ENCODE data around the gene CEP72. TPM values are rescaled to one million over a fixed set of nuclear protein-coding genes. Genes with fewer than 3 reads are reported as not detected.

CEP72 gene
- total and polyA plus RNA-seq, 2 donors (not counting 1 experiment from before 2014, with no cell fraction given), result 7.7 to 32.9 TPM

GRCh38 chr5:569868-570361 is 42.2 kb upstream of the CEP72 start:
- DNase-seq, result no peak
- ChIA-PET CTCF (no interaction called here), POLR2A (no interaction called here)
- H3K4me3 ChIP-seq (ENCODE audit: control extremely low read depth in 1 of 5, extremely low read depth in 1 of 5, insufficient read depth in 1 of 5, low read depth in 2 of 5, low read length in 4 of 5), result no peak overlapping the region
- H3K36me3 ChIP-seq (replicated peaks in 1 of 2; ENCODE audit: control extremely low read depth in 1 of 2, control insufficient read depth in 1 of 2, extremely low read depth in 1 of 2, insufficient read depth in 2 of 2, low read length in 1 of 2), result no peaks in the 10 kb centered on the region
- H2AFZ ChIP-seq (ENCODE audit: insufficient read depth, low read depth, low read length, poor library complexity, severe bottlenecking), result no peak overlapping the region
- no peak overlapping the region for H3K27ac ChIP-seq (ENCODE audit: low read length in 2 of 2)
- Mint-ChIP-seq H3K4me3 (no peak overlapping the region), H3K27ac (no peak overlapping the region), H3K9me3 (ENCODE audit: insufficient read depth) (no peaks in the 10 kb centered on the region), H3K4me1 (peaks cover 3% of the 10 kb centered on the region), H3K27me3 (peaks cover 37% of the 10 kb centered on the region)
- H3K27me3 ChIP-seq (replicated peaks in 1 of 4; ENCODE audit: control extremely low read depth in 1 of 4, control insufficient read depth in 3 of 4, insufficient read depth in 4 of 4, low read length in 3 of 4), result peaks cover 0 to 22% (median 0%) of the 10 kb centered on the region in 4 experiments
- ATAC-seq (ENCODE audit: low read depth), result no peak
- no peak overlapping the region for H3K4me2 ChIP-seq (replicated peaks; ENCODE audit: low read depth, low read length, poor library complexity, severe bottlenecking)
- intact Hi-C loops (cut with micrococcal nuclease), result no loop called here
- H3K9ac ChIP-seq (ENCODE audit: low read length), result no peak overlapping the region
- no peaks in the 10 kb centered on the region for H3K4me1 ChIP-seq (ENCODE audit: control insufficient read depth in 2 of 2, insufficient read depth in 2 of 2, low read length in 2 of 2)
- peaks cover 0 to 18% (median 0%) of the 10 kb centered on the region in 3 donors for H3K9me3 ChIP-seq (ENCODE audit: control extremely low read depth in 1 of 3, control insufficient read depth in 2 of 3, insufficient read depth in 1 of 3, low read length in 2 of 3)
- TF ChIP-seq, protein P1, sequence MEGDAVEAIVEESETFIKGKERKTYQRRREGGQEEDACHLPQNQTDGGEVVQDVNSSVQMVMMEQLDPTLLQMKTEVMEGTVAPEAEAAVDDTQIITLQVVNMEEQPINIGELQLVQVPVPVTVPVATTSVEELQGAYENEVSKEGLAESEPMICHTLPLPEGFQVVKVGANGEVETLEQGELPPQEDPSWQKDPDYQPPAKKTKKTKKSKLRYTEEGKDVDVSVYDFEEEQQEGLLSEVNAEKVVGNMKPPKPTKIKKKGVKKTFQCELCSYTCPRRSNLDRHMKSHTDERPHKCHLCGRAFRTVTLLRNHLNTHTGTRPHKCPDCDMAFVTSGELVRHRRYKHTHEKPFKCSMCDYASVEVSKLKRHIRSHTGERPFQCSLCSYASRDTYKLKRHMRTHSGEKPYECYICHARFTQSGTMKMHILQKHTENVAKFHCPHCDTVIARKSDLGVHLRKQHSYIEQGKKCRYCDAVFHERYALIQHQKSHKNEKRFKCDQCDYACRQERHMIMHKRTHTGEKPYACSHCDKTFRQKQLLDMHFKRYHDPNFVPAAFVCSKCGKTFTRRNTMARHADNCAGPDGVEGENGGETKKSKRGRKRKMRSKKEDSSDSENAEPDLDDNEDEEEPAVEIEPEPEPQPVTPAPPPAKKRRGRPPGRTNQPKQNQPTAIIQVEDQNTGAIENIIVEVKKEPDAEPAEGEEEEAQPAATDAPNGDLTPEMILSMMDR (IDR thresholded peaks at IDR 0.05), result no peak
- no peak for TF ChIP-seq EZH2 (IDR thresholded peaks at IDR 0.05; ENCODE audit: borderline replicate concordance, insufficient read depth, low read depth, low read length, poor library complexity, severe bottlenecking)
- 88% methylated on average over 21 of the region's 21 CpGs for WGBS (ENCODE audit: insufficient coverage)
- H3K79me2 ChIP-seq (ENCODE audit: control insufficient read depth, insufficient read depth, low read length), result no peaks in the 10 kb centered on the region
- H4K20me1 ChIP-seq (ENCODE audit: control insufficient read depth, insufficient read depth, low read length, poor library complexity, severe bottlenecking), result no peaks in the 10 kb centered on the region

DNA sequence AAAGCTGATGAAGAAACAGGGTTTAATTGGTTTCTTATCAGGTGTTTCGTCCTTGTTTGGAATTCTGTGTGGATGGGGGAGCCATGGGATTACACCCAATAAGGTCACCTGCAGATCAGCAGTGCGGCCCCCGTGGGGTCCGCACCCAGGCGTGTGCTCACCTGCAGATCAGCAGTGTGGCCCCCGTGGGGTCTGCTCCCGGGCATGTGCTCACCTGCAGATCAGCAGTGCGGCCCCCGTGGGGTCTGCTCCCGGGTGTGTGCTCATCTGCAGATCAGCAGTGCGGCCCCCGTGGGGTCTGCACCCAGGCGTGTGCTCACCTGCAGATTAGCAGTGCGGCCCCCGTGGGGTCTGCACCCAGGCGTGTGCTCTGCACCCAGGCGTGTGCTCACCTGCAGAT is 41.7 kb upstream of the CEP72 start:
- peaks cover 0 to 22% (median 0%) of the 10 kb centered on the region in 4 experiments for H3K27me3 ChIP-seq (replicated peaks in 1 of 4; ENCODE audit: control extremely low read depth in 1 of 4, control insufficient read depth in 3 of 4, insufficient read depth in 4 of 4, low read length in 3 of 4)

More for the DNA sequence above, 41.7 kb upstream of the CEP72 start:
- H3K4me2 ChIP-seq (replicated peaks; ENCODE audit: low read depth, low read length, poor library complexity, severe bottlenecking), result no peak overlapping the region
- intact Hi-C loops (cut with micrococcal nuclease), result no loop called here
- peaks cover 0 to 23% (median under 1%) of the 10 kb centered on the region in 3 donors for H3K9me3 ChIP-seq (ENCODE audit: control extremely low read depth in 1 of 3, control insufficient read depth in 2 of 3, insufficient read depth in 1 of 3, low read length in 2 of 3)
- H3K27me3 Mint-ChIP-seq, result peaks cover 43% of the 10 kb centered on the region
- no peaks in the 10 kb centered on the region for H4K20me1 ChIP-seq (ENCODE audit: control insufficient read depth, insufficient read depth, low read length, poor library complexity, severe bottlenecking)
- TF ChIP-seq EZH2 (IDR thresholded peaks at IDR 0.05; ENCODE audit: borderline replicate concordance, insufficient read depth, low read depth, low read length, poor library complexity, severe bottlenecking), result no peak
- TF ChIP-seq, protein P1 (IDR thresholded peaks at IDR 0.05), result no peak
- H3K79me2 ChIP-seq (ENCODE audit: control insufficient read depth, insufficient read depth, low read length), result no peaks in the 10 kb centered on the region
- H2AFZ ChIP-seq (ENCODE audit: insufficient read depth, low read depth, low read length, poor library complexity, severe bottlenecking), result no peak overlapping the region
- peaks cover 3% of the 10 kb centered on the region for H3K4me1 Mint-ChIP-seq
- no peak overlapping the region for H3K4me3 Mint-ChIP-seq
- no peak overlapping the region for H3K27ac ChIP-seq (ENCODE audit: low read length in 2 of 2)
- H3K4me3 ChIP-seq (ENCODE audit: control extremely low read depth in 1 of 5, extremely low read depth in 1 of 5, insufficient read depth in 1 of 5, low read depth in 2 of 5, low read length in 4 of 5), result no peak overlapping the region
- H3K36me3 ChIP-seq (replicated peaks in 1 of 2; ENCODE audit: control extremely low read depth in 1 of 2, control insufficient read depth in 1 of 2, extremely low read depth in 1 of 2, insufficient read depth in 2 of 2, low read length in 1 of 2), result no peaks in the 10 kb centered on the region
- no peak overlapping the region for H3K9ac ChIP-seq (ENCODE audit: low read length)
- ATAC-seq (ENCODE audit: low read depth) (no peak), DNase-seq (no peak)
- WGBS (ENCODE audit: insufficient coverage), result 96% methylated on average over 17 of the region's 17 CpGs
- no peak overlapping the region for H3K27ac Mint-ChIP-seq
- ChIA-PET CTCF (no interaction called here), POLR2A (no interaction called here)
- no peaks in the 10 kb centered on the region for H3K4me1 ChIP-seq (ENCODE audit: control insufficient read depth in 2 of 2, insufficient read depth in 2 of 2, low read length in 2 of 2)
- H3K9me3 Mint-ChIP-seq (ENCODE audit: insufficient read depth), result peaks cover 4% of the 10 kb centered on the region

Measured in B cell (primary cell).